ENCODE measurements around the gene RIC8B.
A peak's percentile ranks its signal among the peaks of the same experiment; 100 is the strongest.

Gene RIC8B

DNA sequence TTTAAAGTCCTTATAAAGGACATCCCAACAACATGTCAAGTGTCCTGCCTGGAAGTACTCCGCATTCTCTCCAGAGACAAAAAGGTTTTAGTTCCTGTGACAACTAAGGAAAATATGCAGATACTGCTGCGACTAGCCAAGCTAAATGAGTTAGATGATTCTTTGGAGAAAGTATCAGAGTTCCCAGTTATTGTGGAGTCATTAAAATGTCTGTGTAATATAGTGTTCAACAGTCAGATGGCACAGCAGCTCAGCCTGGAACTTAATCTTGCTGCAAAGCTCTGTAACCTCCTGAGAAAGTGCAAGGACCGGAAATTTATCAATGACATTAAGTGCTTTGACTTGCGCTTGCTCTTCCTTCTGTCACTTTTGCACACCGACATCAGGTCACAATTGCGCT, 40.2 kb downstream of the RIC8B start:
- no peak for DNase-seq

DNA sequence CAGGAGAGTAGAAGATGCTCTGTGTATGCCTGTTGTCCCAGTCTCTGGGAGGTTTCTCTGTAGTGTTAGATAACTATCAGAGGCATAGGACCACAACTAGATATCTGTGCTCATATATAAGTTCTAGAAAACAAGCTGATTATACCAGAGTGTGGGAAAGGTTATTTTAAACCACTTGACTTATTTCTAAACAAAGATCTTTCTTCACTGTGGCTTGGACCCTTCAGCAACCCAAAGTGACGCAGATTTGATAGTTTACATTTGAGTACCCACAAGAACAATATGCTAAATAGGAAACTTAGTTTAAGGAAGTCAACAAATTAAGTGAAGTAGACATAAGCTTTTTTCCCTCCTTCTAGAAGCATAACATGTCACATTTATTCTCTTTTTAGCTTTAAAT, 41.3 kb downstream of the RIC8B start:
- no peak for DNase-seq

DNA sequence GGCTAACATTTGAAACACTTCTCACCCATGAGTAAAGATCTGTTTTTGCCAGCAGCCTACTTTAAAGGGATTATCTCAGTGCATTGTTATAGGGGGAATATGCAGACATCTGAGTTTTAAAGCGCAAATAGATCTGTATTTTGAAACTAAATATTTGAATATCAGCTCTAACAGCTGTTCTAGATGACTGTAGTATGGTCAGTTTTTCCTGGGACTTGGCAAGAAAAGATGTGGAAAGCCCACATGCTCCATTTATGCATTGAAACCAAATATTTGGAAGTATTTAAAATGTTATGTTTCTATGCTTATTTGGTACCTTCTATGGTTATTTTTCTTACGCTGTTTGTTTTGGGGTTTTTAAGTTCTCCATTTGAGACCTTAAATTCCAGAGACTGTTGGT, 41.7 kb downstream of the RIC8B start:
- DNase-seq, result no peak

GRCh38 chr12:106819991-106820390, 45.5 kb downstream of the RIC8B start:
- no peak for DNase-seq

- DNase-seq, result no peak
Measured at GRCh38 chr12:106831699-106832098, 57.2 kb downstream of the RIC8B start.

- DNase-seq, result no peak
Measured at GRCh38 chr12:106837782-106838181, 63.3 kb downstream of the RIC8B start.

GRCh38 chr12:106839333-106839732, 64.9 kb downstream of the RIC8B start:
- no peak for DNase-seq

DNA sequence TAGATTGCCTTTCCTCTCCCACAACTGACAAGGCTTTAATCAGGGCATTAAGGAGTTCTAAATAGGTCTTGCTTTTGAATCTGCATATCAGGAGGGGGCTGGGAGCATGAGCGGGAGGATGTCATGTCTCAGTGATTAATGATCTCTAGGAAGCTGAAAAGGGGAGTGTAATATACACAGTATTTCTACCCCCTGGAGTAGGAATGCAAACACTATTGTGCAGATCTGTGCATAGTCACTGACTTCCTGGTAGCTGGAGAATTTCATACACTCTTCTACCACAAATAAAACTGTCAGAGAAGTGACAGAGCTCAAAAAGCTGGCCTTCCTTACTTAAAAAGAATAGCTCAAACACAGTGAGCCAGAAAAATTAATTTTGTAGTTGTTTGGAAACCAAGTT, 65.8 kb downstream of the RIC8B start:
- DNase-seq, result peak; percentile 71

GRCh38 chr12:106841510-106842302, 67.2 kb downstream of the RIC8B start:
- peak; percentile 40 for DNase-seq

DNA sequence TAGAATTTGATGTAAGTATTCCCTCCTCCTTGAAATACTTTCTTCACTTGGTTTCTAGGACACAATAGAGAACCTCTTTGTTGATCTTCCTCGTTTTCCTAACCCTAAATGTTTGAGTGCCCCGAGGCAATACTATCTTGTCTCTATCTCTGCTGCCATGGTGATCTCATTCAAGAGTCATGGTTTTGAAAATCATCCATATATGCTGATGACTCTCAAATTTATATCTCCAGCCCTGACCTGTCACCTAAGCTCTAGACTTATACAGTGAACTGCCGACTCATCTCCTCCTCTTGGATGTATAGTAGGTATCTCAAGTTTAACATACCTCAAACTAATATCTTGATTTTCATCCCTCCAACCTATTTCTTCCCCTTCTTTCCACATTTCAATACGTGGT, 71.4 kb downstream of the RIC8B start:
- no peak for DNase-seq

DNA sequence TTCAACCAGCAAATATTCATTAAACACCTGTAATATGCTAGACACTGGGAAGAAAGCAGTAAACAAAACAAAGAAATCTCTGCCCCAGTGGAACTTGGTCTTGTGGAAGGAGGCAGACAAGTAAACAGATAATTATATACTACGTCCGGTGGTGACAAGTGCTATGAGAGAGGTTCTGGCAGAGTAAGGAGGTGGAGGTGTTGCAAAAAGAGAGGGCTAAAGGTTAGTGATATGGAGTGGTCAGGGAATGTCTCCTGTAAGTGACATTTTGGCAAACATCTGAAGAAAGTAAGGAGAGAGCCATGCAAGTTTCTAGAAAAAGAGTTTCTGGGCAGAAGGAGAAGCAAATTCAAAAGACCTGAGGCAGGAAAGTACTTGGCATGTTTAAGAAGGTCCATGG, 73.4 kb downstream of the RIC8B start:
- no peak for DNase-seq

DNA sequence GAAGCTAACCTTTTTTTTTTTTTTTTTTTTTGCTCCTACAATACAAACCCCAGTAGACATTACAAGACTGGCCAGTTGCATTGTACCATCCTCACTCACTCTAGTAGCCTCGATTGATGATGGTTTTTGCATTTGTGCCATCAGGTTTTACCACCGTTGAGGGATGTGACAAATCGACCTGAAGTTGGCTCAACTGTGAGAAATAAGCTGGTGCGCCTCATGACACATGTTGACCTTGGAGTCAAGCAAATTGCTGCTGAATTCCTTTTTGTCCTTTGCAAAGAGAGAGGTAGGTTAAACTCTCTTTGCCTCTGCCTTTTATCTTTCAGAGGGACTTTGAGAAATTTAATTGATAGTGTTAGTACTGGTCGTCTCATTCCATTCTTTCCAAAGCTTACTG, 76.8 kb downstream of the RIC8B start:
- DNase-seq, result no peak

DNA sequence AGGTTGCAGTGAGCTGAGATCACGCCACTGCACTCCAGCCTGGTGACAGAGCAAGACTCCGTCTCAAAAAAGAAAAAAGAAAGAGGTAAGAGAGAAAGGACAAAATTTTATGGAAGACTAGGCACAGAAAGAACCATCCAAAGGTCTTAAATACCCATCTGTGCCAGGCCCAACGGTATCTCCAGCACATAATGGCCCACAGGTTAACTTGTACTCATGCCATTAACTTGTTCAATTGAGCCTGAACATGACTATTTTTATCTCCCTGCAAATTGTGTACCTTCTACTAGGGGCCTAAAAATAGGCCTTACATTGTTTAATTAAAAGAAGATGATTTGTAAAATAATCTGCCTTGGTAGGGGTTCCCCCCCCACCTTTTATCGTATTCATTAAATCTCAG, 80.2 kb downstream of the RIC8B start:
- DNase-seq, result no peak

GRCh38 chr12:106855221-106855758, 80.8 kb downstream of the RIC8B start:
- DNase-seq, result no peak

DNA sequence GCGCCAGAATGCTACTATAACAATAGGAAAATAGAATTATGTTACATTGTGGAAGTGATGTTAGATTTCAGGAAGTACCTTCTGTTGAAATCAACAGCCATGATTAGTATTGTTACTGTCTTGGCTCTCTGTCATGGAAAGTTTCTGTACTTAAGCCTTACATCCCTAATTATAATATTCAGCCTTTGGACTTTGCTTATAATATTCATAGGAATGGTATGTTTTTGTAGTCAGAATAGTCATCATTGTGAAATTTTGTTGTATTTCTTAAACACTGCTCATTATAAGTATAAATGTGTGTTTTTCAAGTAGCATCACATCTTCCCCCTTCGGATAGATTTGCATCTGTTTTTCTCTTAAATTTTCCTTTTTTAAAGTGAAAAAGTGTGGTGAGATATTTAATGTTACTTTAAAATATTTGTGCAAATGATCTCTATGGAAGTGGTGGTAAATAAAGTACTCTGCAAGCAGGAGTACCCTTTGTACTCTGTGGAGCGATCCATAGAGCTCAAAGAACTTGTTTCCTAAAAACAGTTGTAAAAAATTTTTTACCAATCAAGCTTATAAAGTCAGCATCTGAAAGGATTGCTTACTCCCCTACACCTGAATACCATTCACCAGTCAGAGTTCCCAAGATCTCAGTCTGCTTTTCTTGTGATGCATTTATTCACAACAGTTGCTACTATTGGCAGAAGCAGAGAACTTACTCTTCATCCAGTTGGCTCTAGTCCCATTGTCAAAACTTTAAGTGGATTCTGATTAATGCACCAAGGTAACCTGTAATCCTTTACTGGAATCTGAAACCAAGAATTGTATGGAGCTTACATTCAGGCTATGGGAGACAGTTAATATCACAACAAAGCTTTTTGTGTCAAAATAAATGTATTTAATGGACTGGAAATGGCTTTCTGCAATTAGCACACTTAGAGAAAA, 87.8 kb downstream of the RIC8B start:
- DNase-seq, result peak; percentile 3

GRCh38 chr12:106863189-106863588, 88.7 kb downstream of the RIC8B start:
- no peak for DNase-seq

DNA sequence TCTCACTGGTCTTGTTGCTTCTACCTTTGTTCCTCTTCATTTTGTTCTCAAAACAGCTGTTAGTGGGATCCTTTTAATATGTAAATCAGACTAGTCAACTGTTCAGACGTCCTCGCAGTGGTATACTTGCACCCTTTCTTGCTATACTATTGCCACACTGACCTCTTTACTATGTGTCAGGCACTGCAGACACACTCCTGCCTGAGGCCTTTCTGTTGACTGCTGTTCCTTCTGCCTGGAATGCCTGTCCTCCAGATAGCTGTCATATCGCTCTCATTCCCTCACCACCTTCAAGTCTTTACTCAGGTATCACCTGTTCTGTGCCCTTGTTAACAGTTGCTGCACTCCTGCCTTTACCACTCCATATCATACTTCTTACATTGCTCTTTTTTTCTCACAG, 91.2 kb downstream of the RIC8B start:
- no peak for DNase-seq

DNA sequence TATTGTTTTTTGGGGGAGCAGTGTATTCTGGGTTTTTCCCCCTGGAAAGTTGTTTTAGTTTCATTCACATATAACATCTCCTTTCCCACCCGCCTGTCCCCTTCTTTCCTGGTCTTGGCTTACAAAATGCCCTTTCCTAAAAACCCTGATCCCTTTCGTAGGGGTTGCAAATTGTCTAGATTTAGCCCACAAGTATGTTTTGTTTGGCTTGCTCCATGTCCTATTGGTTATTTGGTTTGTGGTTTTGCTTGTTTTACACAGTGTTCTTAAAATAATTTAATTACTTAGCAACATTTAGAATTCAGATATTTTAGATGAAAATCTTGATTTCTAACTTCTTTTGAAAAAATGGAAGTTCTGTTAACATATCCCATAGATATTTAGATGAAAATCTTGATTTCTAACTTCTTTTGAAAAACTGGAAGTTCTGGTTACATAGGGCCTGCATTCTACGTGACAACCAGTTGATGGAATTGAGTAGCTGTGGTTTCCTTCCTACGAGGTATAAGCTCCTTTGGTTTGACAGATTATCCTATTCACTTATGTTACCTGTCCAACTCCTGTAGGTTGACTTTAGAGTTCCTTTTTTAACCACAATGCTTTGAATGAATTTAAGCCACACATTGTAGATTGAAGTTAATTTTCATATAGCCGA, 92.1 kb downstream of the RIC8B start:
- DNase-seq, result no peak

- DNase-seq, result no peak
Measured at GRCh38 chr12:106867651-106868050, 93.2 kb downstream of the RIC8B start.

GRCh38 chr12:106868982-106869700, 94.7 kb downstream of the RIC8B start:
- DNase-seq, result no peak

- no peak for DNase-seq
Measured at GRCh38 chr12:106870116-106870515, 95.6 kb downstream of the RIC8B start.

- no peak for DNase-seq
Measured at GRCh38 chr12:106871477-106871876, 97.0 kb downstream of the RIC8B start.

DNA sequence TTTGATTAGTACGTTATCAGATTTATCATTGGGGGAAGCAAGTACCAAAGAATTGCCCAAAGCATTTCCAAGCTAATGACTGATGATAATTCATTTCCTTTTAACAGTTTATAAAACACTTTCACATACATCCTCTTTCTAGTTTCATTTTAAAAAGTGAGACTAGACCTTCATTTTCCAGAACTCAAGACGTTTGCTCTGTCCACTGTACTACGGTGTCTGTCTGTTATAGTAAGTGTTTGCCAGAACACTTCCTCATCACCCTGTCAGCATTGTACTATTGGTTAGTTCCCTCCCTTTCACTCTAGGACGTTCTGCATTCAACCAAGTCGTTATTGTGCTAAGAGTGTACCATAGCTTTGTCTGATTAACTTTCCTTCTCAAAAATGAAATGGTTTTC, 99.5 kb downstream of the RIC8B start:
- DNase-seq, result no peak

Measured in NCI-H774 (cell line).